ENCODE data around the gene MARCHF10.

The MARCHF10 gene

DNA sequence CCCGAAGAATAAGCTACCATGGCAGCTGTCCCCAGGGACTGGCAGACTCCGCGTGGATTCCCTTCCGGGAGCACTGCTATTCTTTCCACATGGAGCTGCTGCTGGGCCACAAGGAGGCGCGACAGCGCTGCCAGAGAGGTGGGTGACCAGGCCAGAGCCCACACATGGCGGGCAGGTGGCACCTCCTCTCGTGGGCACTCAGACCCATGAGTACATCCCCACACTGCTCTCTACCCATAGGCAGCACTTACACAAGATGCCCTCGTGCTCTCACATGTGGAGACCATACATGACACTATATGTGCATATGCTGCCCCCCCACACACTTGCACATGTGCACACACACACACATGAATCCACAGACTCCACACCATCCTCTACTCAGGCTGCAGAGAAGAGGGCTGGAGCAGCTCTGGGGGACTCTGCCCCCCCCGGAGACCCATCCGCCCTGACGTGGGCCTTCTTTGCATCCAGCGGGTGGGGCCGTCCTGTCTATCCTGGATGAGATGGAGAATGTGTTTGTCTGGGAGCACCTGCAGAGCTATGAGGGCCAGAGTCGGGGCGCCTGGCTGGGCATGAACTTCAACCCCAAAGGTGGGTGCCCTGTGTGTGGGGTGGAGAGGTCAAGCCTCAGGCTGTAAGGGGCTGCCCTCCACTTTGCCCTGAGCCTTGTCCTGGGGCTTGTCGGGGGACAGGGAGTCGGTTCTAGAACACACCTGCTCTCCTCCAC lies 117.8 kb downstream of the MARCHF10 start:
- Histone ChIP-seq H3K27me3 (no peaks in the 10 kb centered on the region), H3K4me3 (no peak overlapping the region), H3K9me3 (no peaks in the 10 kb centered on the region), H3K4me1 (no peaks in the 10 kb centered on the region), H3K27ac (no peak overlapping the region), H3K36me3 (peaks cover 5 to 29% (median 8%) of the 10 kb centered on the region in 3 donors)
- intact Hi-C loops (cut with DNase I; ENCODE audit: low total_unique reads) = no loop called here
- DNase-seq = no peak
- TF ChIP-seq, protein P1, sequence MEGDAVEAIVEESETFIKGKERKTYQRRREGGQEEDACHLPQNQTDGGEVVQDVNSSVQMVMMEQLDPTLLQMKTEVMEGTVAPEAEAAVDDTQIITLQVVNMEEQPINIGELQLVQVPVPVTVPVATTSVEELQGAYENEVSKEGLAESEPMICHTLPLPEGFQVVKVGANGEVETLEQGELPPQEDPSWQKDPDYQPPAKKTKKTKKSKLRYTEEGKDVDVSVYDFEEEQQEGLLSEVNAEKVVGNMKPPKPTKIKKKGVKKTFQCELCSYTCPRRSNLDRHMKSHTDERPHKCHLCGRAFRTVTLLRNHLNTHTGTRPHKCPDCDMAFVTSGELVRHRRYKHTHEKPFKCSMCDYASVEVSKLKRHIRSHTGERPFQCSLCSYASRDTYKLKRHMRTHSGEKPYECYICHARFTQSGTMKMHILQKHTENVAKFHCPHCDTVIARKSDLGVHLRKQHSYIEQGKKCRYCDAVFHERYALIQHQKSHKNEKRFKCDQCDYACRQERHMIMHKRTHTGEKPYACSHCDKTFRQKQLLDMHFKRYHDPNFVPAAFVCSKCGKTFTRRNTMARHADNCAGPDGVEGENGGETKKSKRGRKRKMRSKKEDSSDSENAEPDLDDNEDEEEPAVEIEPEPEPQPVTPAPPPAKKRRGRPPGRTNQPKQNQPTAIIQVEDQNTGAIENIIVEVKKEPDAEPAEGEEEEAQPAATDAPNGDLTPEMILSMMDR (IDR thresholded peaks at IDR 0.05) = no peak

DNA sequence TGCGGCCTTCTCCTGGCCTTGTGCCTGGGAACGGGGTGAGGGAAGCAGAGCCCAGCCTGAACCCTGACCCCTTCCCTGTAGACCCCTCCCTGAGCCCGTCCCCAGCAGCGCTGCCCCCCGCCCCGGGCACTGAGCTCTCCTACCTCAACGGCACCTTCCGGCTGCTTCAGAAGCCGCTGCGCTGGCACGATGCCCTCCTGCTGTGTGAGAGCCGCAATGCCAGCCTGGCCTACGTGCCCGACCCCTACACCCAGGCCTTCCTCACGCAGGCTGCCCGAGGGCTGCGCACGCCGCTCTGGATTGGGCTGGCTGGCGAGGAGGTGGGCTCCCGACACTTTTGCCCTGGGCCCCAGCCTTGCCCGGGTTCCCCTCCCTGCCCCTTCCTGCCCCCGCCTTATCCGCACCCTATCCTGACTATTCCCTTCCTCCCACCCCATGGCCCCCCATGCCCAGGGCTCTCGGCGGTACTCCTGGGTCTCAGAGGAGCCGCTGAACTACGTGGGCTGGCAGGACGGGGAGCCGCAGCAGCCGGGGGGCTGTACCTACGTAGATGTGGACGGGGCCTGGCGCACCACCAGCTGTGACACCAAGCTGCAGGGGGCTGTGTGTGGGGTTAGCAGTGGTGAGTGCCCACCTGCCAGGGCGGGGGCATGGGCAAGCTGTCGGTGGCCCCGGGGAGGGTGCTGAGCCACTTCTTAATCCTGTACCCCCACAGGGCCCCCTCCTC lies 118.5 kb downstream of the MARCHF10 start:
- TF ChIP-seq, protein P1 (IDR thresholded peaks at IDR 0.05) = no peak
- no peak overlapping the region for H3K27ac ChIP-seq
- H3K4me1 ChIP-seq = no peaks in the 10 kb centered on the region
- H3K27me3 ChIP-seq = no peaks in the 10 kb centered on the region
- DNase-seq = no peak
- H3K9me3 ChIP-seq = no peaks in the 10 kb centered on the region
- intact Hi-C loops (cut with DNase I; ENCODE audit: low total_unique reads) = no loop called here
- H3K36me3 ChIP-seq = peaks cover 5 to 29% (median 8%) of the 10 kb centered on the region in 3 donors
- H3K4me3 ChIP-seq = no peak overlapping the region

DNA sequence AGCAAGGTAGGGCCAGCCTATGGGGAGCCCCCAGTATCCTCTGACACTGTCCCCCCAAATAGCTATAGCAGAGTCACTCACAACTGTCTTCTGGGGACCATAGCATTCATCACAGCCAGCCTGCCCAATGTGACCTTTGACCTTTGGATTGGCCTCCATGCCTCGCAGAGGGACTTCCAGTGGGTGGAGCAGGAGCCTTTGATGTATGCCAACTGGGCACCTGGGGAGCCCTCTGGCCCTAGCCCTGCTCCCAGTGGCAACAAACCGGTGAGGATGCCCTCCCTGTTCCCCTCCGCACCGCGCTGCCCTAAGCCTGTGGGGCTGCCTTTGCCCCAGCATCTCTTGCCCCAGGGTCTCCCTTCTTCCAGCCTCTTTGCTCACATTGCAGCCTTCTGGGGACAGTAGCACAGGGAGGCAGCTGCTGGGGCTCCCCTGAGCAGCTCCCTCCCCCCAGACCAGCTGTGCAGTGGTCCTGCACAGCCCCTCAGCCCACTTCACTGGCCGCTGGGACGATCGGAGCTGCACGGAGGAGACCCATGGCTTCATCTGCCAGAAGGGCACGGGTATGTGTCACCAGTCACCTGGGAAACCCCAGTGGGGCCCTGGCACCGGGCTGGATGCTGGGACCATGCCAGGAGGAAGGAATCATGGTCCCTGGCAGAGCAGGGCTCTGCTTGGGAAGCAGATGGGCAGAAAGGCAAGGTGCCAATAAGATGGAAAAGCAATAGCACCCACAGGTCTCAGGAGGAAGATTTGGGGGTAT lies 119.5 kb downstream of the MARCHF10 start:
- no peak overlapping the region for H3K27ac ChIP-seq
- no peak for DNase-seq
- H3K27me3 ChIP-seq = no peaks in the 10 kb centered on the region
- H3K4me1 ChIP-seq = no peaks in the 10 kb centered on the region
- intact Hi-C loops (cut with DNase I; ENCODE audit: low total_unique reads) = no loop called here
- TF ChIP-seq, protein P1 (IDR thresholded peaks at IDR 0.05) = no peak
- peaks cover 5 to 35% (median 8%) of the 10 kb centered on the region in 3 donors for H3K36me3 ChIP-seq
- no peak overlapping the region for H3K4me3 ChIP-seq
- H3K9me3 ChIP-seq = no peaks in the 10 kb centered on the region

DNA sequence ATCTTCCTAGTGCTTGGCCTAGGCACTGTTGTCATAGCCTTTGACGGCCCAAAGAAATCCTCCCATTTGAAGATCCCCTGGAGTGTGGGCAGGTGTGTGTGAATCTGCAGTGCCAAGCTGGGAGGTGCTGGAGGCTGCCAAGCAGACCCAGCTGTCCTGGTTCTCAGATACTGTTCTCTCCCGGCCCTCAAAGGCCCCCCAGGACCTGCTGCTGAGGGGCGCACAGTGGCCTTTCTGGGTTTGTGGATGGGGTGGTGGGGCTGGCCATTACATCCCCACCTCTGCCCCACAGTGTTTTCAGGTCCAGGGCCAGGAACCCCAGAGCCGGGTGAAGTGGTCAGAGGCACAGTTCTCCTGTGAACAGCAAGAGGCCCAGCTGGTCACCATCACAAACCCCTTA lies 120.1 kb downstream of the MARCHF10 start:
- Histone ChIP-seq H3K36me3 (peaks cover 5 to 35% (median 8%) of the 10 kb centered on the region in 3 donors), H3K27me3 (no peaks in the 10 kb centered on the region), H3K9me3 (no peaks in the 10 kb centered on the region), H3K4me3 (no peak overlapping the region), H3K4me1 (no peaks in the 10 kb centered on the region), H3K27ac (no peak overlapping the region)
- intact Hi-C loops (cut with DNase I; ENCODE audit: low total_unique reads) = no loop called here
- TF ChIP-seq, protein P1 (IDR thresholded peaks at IDR 0.05) = no peak
- no peak for DNase-seq

DNA sequence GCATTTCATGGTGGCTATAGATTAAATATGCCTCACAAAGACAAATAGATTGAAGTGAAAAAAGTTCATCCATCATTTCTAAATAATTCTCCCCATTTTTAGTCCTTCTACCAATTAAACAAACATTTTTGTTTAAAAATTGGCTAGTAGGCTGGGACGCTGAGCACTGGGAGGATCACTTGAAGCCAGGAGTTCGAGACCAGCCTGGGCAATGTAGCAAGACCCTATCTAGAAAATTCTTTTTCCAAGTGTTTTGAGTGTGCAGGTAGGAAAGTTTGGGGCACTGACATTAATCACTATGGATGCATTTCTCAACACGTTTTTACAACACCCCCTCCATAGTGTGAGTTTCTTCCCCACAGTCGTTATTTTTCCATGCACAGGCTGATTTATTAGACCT lies 123.9 kb downstream of the MARCHF10 start:
- Histone ChIP-seq H3K27ac (no peak overlapping the region), H3K27me3 (no peaks in the 10 kb centered on the region), H3K4me3 (no peak overlapping the region), H3K4me1 (peaks cover 0 to 4% (median 0%) of the 10 kb centered on the region in 4 donors), H3K9me3 (no peaks in the 10 kb centered on the region), H3K36me3 (peaks cover 0 to 30% (median 14%) of the 10 kb centered on the region in 3 donors)
- DNase-seq = no peak
- intact Hi-C loops (cut with DNase I; ENCODE audit: low total_unique reads) = no loop called here
- TF ChIP-seq, protein P1 (IDR thresholded peaks at IDR 0.05) = no peak

All from tibial artery (tissue), 4 donors.